Lung microvascular endothelial cell (primary cell): Measurements from ENCODE around the gene C1orf226. TPM values are rescaled to one million over a fixed set of nuclear protein-coding genes. Genes with fewer than 3 reads are reported as not detected.
A peak's percentile ranks its signal among the peaks of the same experiment; 100 is the strongest.
"Not testable (repeated sequence)": the region's sequence is repeated elsewhere in the genome, so short reads cannot be mapped to it uniquely, and the experiment has no call there.

Source experiments
- DNase-seq, 2 donors: peaks; one replicate each; pipeline versions ENCODE4 v3.0.0 to v3.0.0-alpha.2; 2010; ENCODE audit warnings: low read depth in 2 of 2
- total RNA-seq: library from RNA; depleted of rRNA; stranded (reverse); fragments of >200 nt; gene quantifications from 2 replicates; pipeline ENCODE4 v1.2.1, GENCODE V29; 2014

C1orf226 gene
- total RNA-seq, 1 donor from 2014 or later, result under 0.01 TPM

DNA sequence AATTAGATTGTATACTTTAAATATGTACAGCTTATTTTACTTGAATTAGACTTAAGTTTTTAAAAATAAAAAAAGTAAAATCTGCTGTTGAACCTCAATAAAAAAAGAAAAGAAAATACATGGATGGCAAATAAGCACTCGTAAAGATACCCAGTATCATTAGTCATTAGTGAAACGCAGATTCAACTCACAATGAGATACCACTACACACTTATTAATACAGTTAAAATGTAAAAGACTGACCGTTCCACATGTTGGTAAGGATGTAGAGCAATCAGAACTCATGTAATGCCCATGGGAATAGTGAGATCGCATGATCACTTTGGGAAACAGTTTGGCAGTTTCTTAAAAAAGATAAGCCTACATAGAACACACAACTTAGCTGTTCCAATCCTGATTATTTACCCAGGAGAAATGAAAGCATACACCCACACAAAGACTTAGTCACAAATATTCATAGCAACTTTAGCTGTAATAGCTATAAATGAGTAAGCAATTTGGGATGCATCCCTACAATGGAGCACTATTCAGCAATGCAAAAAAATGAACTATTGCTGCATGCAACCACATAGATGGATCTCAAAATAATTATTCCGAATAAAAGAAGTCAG is 23.1 kb downstream of the C1orf226 start:
- DNase-seq, result no peak

DNA sequence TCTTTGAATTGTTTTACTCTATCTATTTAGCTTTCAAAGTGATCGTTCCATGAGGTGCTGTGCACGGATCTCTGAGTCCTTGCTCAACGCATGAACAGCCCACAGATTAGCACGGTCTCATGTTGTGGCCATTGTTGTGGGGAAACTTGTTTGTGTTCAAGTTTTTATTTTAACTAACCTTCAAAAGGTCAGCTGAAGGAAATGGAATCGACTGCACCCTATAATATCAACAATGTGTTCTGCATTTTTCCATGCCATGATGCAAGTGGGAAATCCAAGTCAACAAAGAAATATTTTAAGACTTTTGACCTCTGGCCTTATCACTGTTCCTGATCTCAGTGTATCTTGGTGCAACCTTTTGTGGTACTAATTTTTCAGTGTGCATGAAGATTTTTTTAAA is 24.3 kb downstream of the C1orf226 start:
- DNase-seq, result peak; percentile 38 to 60

- DNase-seq, result peak; percentile 8 to 27
Observed at GRCh38 chr1:162406811-162407210, 25.3 kb downstream of the C1orf226 start.

- DNase-seq, result no peak
Observed at GRCh38 chr1:162407539-162407938, 26.0 kb downstream of the C1orf226 start.

GRCh38 chr1:162412002-162412401 is 30.5 kb downstream of the C1orf226 start, which contains the start of gene SH2D1B:
Gene SH2D1B, minus strand, starts transcription at chr1:162412136. Its CDS starts 120 bp downstream, at chr1:162412016.
- peak in 1 of 2 donors; percentile 64 for DNase-seq

GRCh38 chr1:162416215-162416614 is 34.7 kb downstream of the C1orf226 start:
- DNase-seq, result no peak

- no peak for DNase-seq
Observed at GRCh38 chr1:162416909-162417308, 35.4 kb downstream of the C1orf226 start.

GRCh38 chr1:162417650-162418049 is 36.1 kb downstream of the C1orf226 start:
- no peak for DNase-seq

- not testable (repeated sequence) for DNase-seq
Observed at GRCh38 chr1:162418584-162418983, 37.1 kb downstream of the C1orf226 start.

- DNase-seq, result not testable (repeated sequence)
Observed at GRCh38 chr1:162419450-162419931, 38.0 kb downstream of the C1orf226 start.

DNA sequence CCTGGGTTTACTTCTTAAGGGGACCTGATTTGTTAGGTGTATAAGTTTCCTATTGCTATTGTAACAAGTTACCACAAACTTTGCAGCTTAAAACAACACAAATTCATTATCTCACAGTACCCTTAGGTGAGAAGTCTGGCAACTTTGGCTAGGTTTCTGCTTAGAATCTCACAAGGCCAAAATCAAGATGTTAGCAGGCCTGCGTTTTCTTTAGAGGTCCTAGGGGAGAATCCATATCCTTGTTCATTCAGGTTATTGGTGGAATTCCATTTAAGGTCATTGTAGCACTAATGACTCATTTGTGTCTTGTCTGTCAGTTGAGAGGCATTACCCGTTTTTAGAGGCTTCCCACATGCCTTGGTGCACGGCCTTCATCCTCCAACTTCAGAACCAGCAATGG is 38.6 kb downstream of the C1orf226 start:
- no peak for DNase-seq

DNA sequence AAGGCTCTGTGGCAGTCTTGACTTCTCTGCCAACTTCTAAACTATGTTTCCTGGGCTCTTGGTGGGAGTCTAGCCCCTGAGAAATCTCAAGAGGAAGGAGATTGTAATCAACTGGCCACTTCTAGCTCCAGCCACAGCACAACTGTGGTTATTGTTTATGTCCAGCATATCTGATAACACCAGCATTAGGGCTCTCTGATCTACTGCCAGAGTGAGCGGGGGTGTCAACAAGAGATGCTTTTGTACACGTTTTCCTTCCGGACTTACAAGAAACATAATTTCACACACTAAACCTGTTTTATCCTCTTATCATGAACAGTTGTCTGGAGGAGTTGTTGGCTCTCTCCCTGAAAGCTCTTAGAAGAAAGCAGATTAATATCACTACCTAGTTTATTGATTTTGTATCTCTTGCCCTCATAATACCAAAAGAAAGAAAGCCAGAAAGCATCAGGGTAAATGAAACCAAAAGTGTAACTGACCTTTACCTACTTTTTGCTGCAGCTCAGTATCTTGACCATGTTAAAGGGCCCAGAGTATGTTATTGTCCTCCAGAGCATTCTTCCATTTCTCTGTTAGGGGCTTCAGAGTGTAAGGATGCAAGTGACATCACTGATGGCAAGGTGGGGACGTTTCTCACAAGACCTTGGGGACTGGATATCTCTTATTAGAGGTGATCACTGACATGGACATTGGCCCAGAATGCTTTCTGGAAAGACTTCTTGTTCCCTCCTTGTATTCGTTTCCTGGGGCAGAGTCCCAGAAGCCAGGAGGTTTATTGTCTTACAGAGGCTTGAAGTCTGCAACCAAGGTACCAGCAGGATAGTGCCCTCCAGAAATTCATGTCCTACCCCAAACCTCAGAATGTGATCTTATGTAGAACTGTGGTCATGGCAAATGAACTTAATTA is 40.0 kb downstream of the C1orf226 start:
- DNase-seq, result peak in 1 of 2 donors; percentile 27

DNA sequence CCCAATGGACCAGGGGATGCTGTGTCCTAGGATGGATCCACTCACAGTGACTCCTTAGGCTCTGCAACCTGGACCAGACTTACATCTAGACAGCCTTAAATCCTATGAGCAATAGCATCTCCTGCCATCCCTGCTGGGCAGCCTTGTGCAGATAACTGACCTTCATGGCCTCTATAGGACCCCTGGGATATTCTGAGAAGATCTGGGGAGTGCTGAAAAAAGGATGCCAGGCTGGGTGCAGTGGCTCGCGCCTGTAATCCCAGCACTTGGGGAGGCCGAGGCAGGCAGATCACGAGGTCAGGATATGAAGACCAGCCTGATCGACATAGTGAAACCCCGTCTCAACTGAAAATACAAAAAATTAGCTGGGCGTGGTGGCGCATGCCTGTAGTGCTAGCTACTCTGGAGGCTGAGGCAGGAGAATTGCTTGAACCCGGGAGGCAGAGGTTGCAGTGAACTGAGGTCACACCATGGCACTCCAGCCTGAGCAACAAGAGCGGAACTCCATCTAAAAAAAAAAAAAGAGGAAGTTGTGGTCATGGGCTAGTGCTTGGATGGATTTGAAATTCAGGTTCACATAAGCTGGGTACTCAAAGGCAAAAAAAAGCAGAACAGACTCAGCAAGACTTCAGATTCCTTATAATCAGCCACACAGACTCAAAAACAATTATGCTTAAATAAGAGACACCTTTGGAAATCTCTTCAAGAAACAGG is 41.3 kb downstream of the C1orf226 start:
- no peak for DNase-seq

GRCh38 chr1:162430583-162430982 is 49.1 kb downstream of the C1orf226 start:
- DNase-seq, result no peak

- not testable (repeated sequence) for DNase-seq
Observed at GRCh38 chr1:162432977-162433713, 51.6 kb downstream of the C1orf226 start.

Other genes with a start within 250 kb of the C1orf226 start
- gene SPATA46, start 4.9 kb upstream of the C1orf226 start, total RNA-seq, result not detected in 2 replicates
- 0.22 TPM in 1 of 2 replicates, not detected in the other for gene SH2D1B, start 30.4 kb downstream of the C1orf226 start, total RNA-seq
- 39.4 and 49.8 TPM in 2 replicates for gene UHMK1, start 116.1 kb downstream of the C1orf226 start, total RNA-seq
- 37.9 and 41.2 TPM in 2 replicates for gene UAP1, start 180.0 kb downstream of the C1orf226 start, total RNA-seq